Lower lobe of right lung (tissue), 2 donors: Measurements from ENCODE around the gene HOXD13. TPM values are rescaled to one million over a fixed set of nuclear protein-coding genes. Genes with fewer than 3 reads are reported as not detected.
A peak's percentile ranks its signal among the peaks of the same experiment; 100 is the strongest.

Source experiments
- ATAC-seq, 2 donors: fragments of 200-7000 bp; cut with Tn5 transposase; one replicate each; pipeline ENCODE4 v1.9.1; 2020 to 2022; ENCODE audit warnings: mild to moderate bottlenecking in 2 of 2, moderate library complexity in 2 of 2
- DNase-seq: peaks from one replicate; pipeline ENCODE4 v3.0.0-alpha.2; 2020
- H3K27ac ChIP-seq: fragments of 200-600 bp; one replicate; pipeline ENCODE4 v1.8.0; 2022
- H3K27me3 ChIP-seq: fragments of 200-600 bp; one replicate; pipeline ENCODE4 v1.8.0; 2022; ENCODE audit warnings: low read depth
- H3K36me3 ChIP-seq: fragments of 200-600 bp; one replicate; pipeline ENCODE4 v1.8.0; 2022; ENCODE audit warnings: mild to moderate bottlenecking
- H3K4me1 ChIP-seq: fragments of 200-600 bp; one replicate; pipeline ENCODE4 v1.8.0; 2022
- H3K4me3 ChIP-seq: fragments of 200-600 bp; one replicate; pipeline ENCODE4 v1.8.0; 2022; ENCODE audit warnings: mild to moderate bottlenecking
- H3K9me3 ChIP-seq: fragments of 200-600 bp; one replicate; pipeline ENCODE4 v1.8.0; 2022
- CTCF ChIP-seq: fragments of 200-600 bp; IDR thresholded peaks from one replicate; pipeline ENCODE4 v1.8.0; 2022; ENCODE audit warnings: antibody characterized with exemption, mild to moderate bottlenecking
- intact Hi-C: fragments of 100-400 bp; cut with DNase I; formaldehyde crosslinking; loops from one replicate; pipeline ENCODE4 v1.11.0; 2022
- total RNA-seq: library from RNA; stranded (reverse); fragmentation: NEBNext Ultra II Directional; extraction: Animal tissue kit (Norgen Biotek cat#: 25700); gene quantifications from one replicate; pipeline ENCODE4 v1.2.1, GENCODE V29; 2021
- donor health status: DM: no; HTN: yes; CAD: no; lungs with severe emphysema.

The HOXD13 gene
- total RNA-seq, 1 donor from 2014 or later: not detected

- H3K9me3 ChIP-seq: no peaks in the 10 kb centered on the region
- no peak overlapping the region for H3K4me3 ChIP-seq
- no peak for DNase-seq
- H3K27me3 ChIP-seq: peaks cover 98% of the 10 kb centered on the region
- peaks cover 29% of the 10 kb centered on the region for H3K4me1 ChIP-seq
- ATAC-seq: no peak
- intact Hi-C loops: no loop called here
- no peak for TF ChIP-seq CTCF
- no peak overlapping the region for H3K27ac ChIP-seq
- no peaks in the 10 kb centered on the region for H3K36me3 ChIP-seq
Measured at GRCh38 chr2:176107731-176108181, 15.2 kb downstream of the HOXD13 start.

DNA sequence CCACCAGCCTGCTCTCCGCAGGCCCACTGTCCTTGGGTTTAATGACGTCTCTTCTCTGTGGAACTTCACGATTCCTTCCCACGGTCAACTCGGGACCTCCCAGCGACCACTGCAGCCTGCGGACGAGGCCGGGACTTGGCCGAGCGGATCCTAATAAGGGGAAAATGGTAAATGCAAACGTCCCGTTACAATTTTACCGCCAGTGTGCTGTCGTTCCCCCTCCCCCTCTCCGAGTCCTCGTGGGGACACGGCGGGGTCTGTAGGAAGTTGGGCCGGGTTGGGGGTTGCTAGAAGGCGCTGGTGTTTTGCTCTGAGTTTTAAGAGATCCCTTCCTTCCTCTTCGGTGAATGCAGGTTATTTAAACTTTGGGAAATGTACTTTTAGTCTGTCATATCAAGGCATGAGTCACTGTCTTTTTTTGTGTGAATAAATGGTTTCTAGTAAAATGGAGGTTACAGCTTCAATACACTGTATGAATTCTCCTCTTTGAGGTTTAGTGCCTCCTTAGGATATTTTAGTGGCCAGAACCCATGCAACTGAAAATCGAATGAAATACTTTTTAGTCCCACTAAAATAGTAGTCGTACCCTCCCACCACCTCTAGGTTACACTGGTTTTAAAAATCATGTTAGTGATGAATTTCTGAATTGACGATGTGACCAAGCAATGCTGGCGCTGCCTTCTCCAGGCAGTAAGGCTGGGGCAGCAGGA, 16.8 kb downstream of the HOXD13 start:
- DNase-seq (no peak), ATAC-seq (no peak)
- Histone ChIP-seq H3K9me3 (no peaks in the 10 kb centered on the region), H3K36me3 (no peaks in the 10 kb centered on the region), H3K27ac (no peak overlapping the region), H3K27me3 (peaks cover 98% of the 10 kb centered on the region), H3K4me1 (peaks cover 25% of the 10 kb centered on the region), H3K4me3 (no peak overlapping the region)
- TF ChIP-seq CTCF: no peak
- intact Hi-C loops: no loop called here

GRCh38 chr2:176109946-176110345, 17.4 kb downstream of the HOXD13 start:
- Histone ChIP-seq H3K9me3 (no peaks in the 10 kb centered on the region), H3K27me3 (peaks cover 98% of the 10 kb centered on the region), H3K4me1 (peaks cover 19% of the 10 kb centered on the region), H3K27ac (no peak overlapping the region), H3K36me3 (no peaks in the 10 kb centered on the region), H3K4me3 (no peak overlapping the region)
- DNase-seq: no peak
- intact Hi-C loops: no loop called here
- no peak for ATAC-seq
- no peak for TF ChIP-seq CTCF

- Histone ChIP-seq H3K9me3 (no peaks in the 10 kb centered on the region), H3K4me3 (no peak overlapping the region), H3K36me3 (no peaks in the 10 kb centered on the region), H3K4me1 (peaks cover 19% of the 10 kb centered on the region), H3K27ac (no peak overlapping the region), H3K27me3 (peaks cover 98% of the 10 kb centered on the region)
- no peak for ATAC-seq
- intact Hi-C loops: no loop called here
- no peak for DNase-seq
- no peak for TF ChIP-seq CTCF
Measured at GRCh38 chr2:176110415-176111308, 18.1 kb downstream of the HOXD13 start.

DNA sequence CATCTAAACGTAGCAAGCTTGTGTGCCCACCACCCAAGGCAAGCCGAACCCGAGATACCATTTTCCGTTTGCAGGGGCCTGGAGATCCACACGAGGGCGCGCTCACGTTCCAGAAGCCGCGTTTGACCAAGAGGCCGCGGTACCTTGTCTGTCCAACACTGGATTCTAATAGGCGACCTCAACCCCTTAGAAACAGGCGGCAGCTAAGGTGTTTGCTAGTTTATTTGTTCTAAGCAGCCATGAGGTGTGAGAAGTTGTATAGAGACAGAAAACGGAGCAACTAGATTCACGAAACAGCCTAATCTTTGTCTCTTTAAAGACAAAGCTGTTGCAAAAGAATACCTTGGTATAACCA, 18.8 kb downstream of the HOXD13 start:
- intact Hi-C loops: no loop called here
- Histone ChIP-seq H3K27ac (no peak overlapping the region), H3K27me3 (peaks cover 98% of the 10 kb centered on the region), H3K9me3 (no peaks in the 10 kb centered on the region), H3K4me1 (peaks cover 17% of the 10 kb centered on the region), H3K36me3 (no peaks in the 10 kb centered on the region), H3K4me3 (no peak overlapping the region)
- ATAC-seq (no peak), DNase-seq (no peak)
- TF ChIP-seq CTCF: peak; percentile 37
